Liver (tissue), 9 donors: ENCODE data around the gene MFSD6. TPM values are rescaled to one million over a fixed set of nuclear protein-coding genes. Genes with fewer than 3 reads are reported as not detected.

Source experiments
- DNase-seq: peaks from one replicate; pipeline ENCODE4 v3.0.0-alpha.2; 2017; ENCODE audit warnings: low spot score
- H3K27ac ChIP-seq, 2 donors: one replicate each; pipeline ENCODE4 v1.7.0; 2013; ENCODE audit warnings: inconsistent platforms in 2 of 2, low read length in 2 of 2, control low read depth in 1 of 2, low read depth in 1 of 2, mild to moderate bottlenecking in 1 of 2
- H3K27me3 ChIP-seq, 4 donors: one replicate each; pipeline versions ENCODE4 v1.6.1 to v1.7.0; 2013; ENCODE audit warnings: low read length in 3 of 4, inconsistent platforms in 1 of 4, mild to moderate bottlenecking in 1 of 4, moderate library complexity in 1 of 4; ENCODE audit not compliant: control insufficient read depth in 4 of 4, insufficient read depth in 4 of 4
- H3K36me3 ChIP-seq, 4 donors: one replicate each; pipeline versions ENCODE4 v1.6.1 to v1.7.0; 2013; ENCODE audit warnings: low read length in 3 of 4, mild to moderate bottlenecking in 3 of 4, low read depth in 1 of 4, moderate library complexity in 1 of 4; ENCODE audit not compliant: control insufficient read depth in 4 of 4, insufficient read depth in 3 of 4
- H3K4me1 ChIP-seq, 4 donors: one replicate each; pipeline versions ENCODE4 v1.6.1 to v1.7.0; 2013; ENCODE audit warnings: low read length in 3 of 4, mild to moderate bottlenecking in 3 of 4, moderate library complexity in 1 of 4; ENCODE audit not compliant: control insufficient read depth in 4 of 4, insufficient read depth in 4 of 4
- H3K4me3 ChIP-seq, 3 donors: one replicate each; pipeline versions ENCODE4 v1.6.1 to v1.7.0; 2013; ENCODE audit warnings: low read length in 3 of 3, control low read depth in 1 of 3, low read depth in 1 of 3, mild to moderate bottlenecking in 1 of 3
- H3K9ac ChIP-seq, 2 donors: one replicate each; pipeline ENCODE4 v1.7.0; 2013; ENCODE audit warnings: low read length in 2 of 2, mild to moderate bottlenecking in 2 of 2, moderate library complexity in 2 of 2, control low read depth in 1 of 2, low read depth in 1 of 2
- H3K9me3 ChIP-seq, 4 donors: one replicate each; pipeline versions ENCODE4 v1.6.1 to v1.7.0; 2013; ENCODE audit warnings: low read length in 3 of 4; ENCODE audit not compliant: control insufficient read depth in 4 of 4
- EGR1 ChIP-seq, 2 donors: IDR thresholded peaks; 2 replicates each; pipeline ENCODE4 v1.6.1; 2016 to 2018; ENCODE audit warnings: antibody characterized with exemption in 2 of 2, low read depth in 2 of 2
- JUND ChIP-seq, 2 donors: IDR thresholded peaks; 2 replicates each; pipeline ENCODE4 v1.6.1; 2016; ENCODE audit warnings: antibody characterized with exemption in 2 of 2
- MAX ChIP-seq: IDR thresholded peaks from 2 replicates; pipeline ENCODE4 v1.6.1; 2016; ENCODE audit warnings: antibody characterized with exemption
- NR2F2 ChIP-seq: IDR thresholded peaks from 2 replicates; pipeline ENCODE4 v1.6.1; 2016; ENCODE audit warnings: antibody characterized with exemption
- RAD21 ChIP-seq, 2 donors: IDR thresholded peaks; 2 replicates each; pipeline ENCODE4 v1.6.1; 2016; ENCODE audit warnings: antibody characterized with exemption in 2 of 2, mild to moderate bottlenecking in 2 of 2
- REST ChIP-seq: IDR thresholded peaks from 2 replicates; pipeline ENCODE4 v1.6.1; 2016; ENCODE audit warnings: antibody characterized with exemption, mild to moderate bottlenecking
- TAF1 ChIP-seq: conservative IDR thresholded peaks from 2 replicates; pipeline ENCODE4 v1.6.1; 2016; ENCODE audit warnings: antibody characterized with exemption, mild to moderate bottlenecking
- YY1 ChIP-seq: IDR thresholded peaks from 2 replicates; pipeline ENCODE4 v1.6.1; 2016; ENCODE audit warnings: antibody characterized with exemption, mild to moderate bottlenecking
- ZBTB33 ChIP-seq: IDR thresholded peaks from 2 replicates; pipeline ENCODE4 v1.6.1; 2016; ENCODE audit warnings: antibody characterized with exemption
- WGBS: extraction: QIAGEN DNeasy Blood & Tissue Kit; methylation state at CpG from one replicate; pipeline ENCODE4 v1.1.7; 2013; 5-methylcytosine and 5-hydroxymethylcytosine counted together
- polyA plus RNA-seq, 2 donors: library from polyadenylated mRNA; stranded (reverse) in 1 of 2; unstranded in 1 of 2; fragments of 200-250 nt in 1 of 2; fragments of >200 nt in 1 of 2; fragmentation: Nextera tagmentation in 1 of 2; extraction: Ambion mirVana in 1 of 2; gene quantifications; one replicate each; pipeline versions ENCODE4 v1.2.1 to v1.2.3, GENCODE V29; 2013 to 2015
- total RNA-seq, 2 donors: library from RNA; depleted of rRNA; stranded (reverse); fragments of >200 nt; gene quantifications; one replicate each; pipeline ENCODE4 v1.2.3, GENCODE V29; 2014
- donor health status: healthy.
- donor health status: healthy.
- donor health status: healthy.
- donor health status: healthy.
- donor health status: healthy.

MFSD6 gene
- total and polyA plus RNA-seq, 4 donors: 0.83 to 9.5 (median 2.4) TPM

GRCh38 chr2:190488516-190489233, 80.5 kb downstream of the MFSD6 start:
- no peak overlapping the region for H3K9ac ChIP-seq
- no peak overlapping the region for H3K27ac ChIP-seq
- no peak overlapping the region for H3K4me3 ChIP-seq
- H3K36me3 ChIP-seq: peaks cover 0 to 5% (median 4%) of the 10 kb centered on the region in 4 donors
- H3K27me3 ChIP-seq: no peaks in the 10 kb centered on the region
- no peak for DNase-seq
- TF ChIP-seq JUND (IDR thresholded peaks at IDR 0.05) (no peak), TAF1 (no peak), ZBTB33 (no peak), MAX (no peak), RAD21 (IDR thresholded peaks at IDR 0.05) (no peak)
- WGBS: 98% methylated on average over 6 of the region's 6 CpGs
- H3K9me3 ChIP-seq: no peaks in the 10 kb centered on the region
- H3K4me1 ChIP-seq: no peaks in the 10 kb centered on the region

- TF ChIP-seq YY1 (no peak), REST (no peak), NR2F2 (no peak)
- no peak overlapping the region for H3K9ac ChIP-seq
- WGBS: 96% methylated on average over 4 of the region's 4 CpGs
- no peak overlapping the region for H3K4me3 ChIP-seq
- H3K36me3 ChIP-seq: peaks cover 0 to 5% (median 4%) of the 10 kb centered on the region in 4 donors
- no peaks in the 10 kb centered on the region for H3K27me3 ChIP-seq
- no peaks in the 10 kb centered on the region for H3K9me3 ChIP-seq
- DNase-seq: no peak
- no peak overlapping the region for H3K27ac ChIP-seq
- no peaks in the 10 kb centered on the region for H3K4me1 ChIP-seq
Observed at GRCh38 chr2:190489475-190489874, 81.3 kb downstream of the MFSD6 start.

GRCh38 chr2:190490502-190490901, 82.3 kb downstream of the MFSD6 start:
- 97% methylated on average over 3 of the region's 3 CpGs for WGBS
- Histone ChIP-seq H3K27ac (no peak overlapping the region), H3K4me3 (no peak overlapping the region), H3K36me3 (peaks cover 0 to 5% (median 4%) of the 10 kb centered on the region in 4 donors), H3K9me3 (no peaks in the 10 kb centered on the region), H3K9ac (no peak overlapping the region), H3K27me3 (no peaks in the 10 kb centered on the region), H3K4me1 (no peaks in the 10 kb centered on the region)
- no peak for TF ChIP-seq ZBTB33
- TF ChIP-seq REST: no peak
- no peak for TF ChIP-seq EGR1 (IDR thresholded peaks at IDR 0.05; ENCODE audit: low read depth in 2 of 2)
- TF ChIP-seq MAX: no peak
- TF ChIP-seq TAF1: no peak
- no peak for DNase-seq
